WTC11 (cell line): Measurements from ENCODE around the gene TSPAN9.

Experiments used
- ATF3 ChIP-seq: sonication (generic); formaldehyde crosslinking; conservative IDR thresholded peaks from 2 replicates; pipeline ENCODE4 v1.8.1; 2022; ENCODE audit warnings: mild to moderate bottlenecking, missing genetic modification reagents
- MAX ChIP-seq: sonication (generic); formaldehyde crosslinking; IDR thresholded peaks from 2 replicates; pipeline ENCODE4 v1.8.0; 2022; ENCODE audit warnings: mild to moderate bottlenecking, missing genetic modification reagents

- no peak for TF ChIP-seq ATF3 (CRISPR knock-in tag)
- TF ChIP-seq MAX (CRISPR knock-in tag): no peak
Measured at GRCh38 chr12:3107071-3107583, 29.9 kb downstream of the TSPAN9 start.
